Effector CD4-positive, alpha-beta T cell (primary cell): ENCODE measurements around the gene MATN4.

Experiments used
- DNase-seq: peaks from one replicate; pipeline ENCODE4 v3.0.0-alpha.2; 2020

MATN4 gene

DNA sequence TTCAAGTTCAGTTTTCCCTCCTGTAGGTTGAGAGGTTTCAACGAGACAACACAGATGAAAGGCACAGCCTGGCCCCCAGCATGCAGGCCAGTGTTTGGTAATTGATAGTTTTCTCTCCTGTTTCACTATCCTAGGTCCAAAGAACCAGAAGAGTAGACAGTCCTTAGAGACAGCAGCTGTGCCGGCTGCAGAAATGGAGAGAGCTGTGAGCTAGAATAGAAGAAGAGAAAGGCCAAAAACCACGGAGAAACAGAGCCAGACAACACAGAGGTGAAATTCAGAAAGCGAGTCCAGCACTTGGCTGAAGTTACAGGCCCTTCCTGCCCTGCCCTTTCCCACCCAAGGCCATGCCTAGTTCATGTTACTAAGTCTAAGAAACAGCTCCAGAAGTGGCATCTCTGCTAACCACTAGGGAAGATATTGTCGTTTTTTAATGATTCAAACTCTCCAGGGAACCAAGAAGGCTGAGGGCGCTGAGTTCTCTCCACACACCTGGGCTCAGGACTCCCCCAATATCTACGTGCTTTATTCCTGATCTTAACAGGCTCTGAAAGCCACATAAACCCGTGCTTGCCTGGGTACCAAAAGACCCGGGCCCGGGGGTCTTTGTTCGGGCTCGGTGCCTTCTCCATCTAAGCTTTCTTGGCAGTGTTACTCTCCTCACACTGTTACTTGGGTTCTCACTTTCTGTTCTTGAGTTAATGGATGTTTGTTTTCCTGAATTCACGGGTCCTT lies 18.0 kb downstream of the MATN4 start:
- no peak for DNase-seq

DNA sequence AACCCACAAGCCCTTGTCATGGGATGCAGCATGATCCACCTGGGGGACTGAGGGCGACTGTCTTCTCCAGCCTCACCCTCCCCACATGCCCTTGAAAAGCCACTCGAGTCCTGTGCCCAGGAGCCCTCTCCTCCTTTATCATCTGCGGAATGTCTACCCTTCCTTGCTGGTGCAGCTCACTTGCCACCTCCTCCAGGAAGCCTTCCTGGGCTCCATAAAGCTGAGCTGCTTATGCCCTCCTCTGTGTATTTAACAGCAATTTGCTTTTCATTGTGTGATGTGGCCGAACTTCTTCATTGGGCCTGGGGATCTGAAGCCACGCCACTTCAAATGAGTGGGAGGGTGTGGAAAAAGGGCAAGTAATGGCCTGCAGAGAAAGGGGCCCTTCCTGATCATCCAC lies 19.2 kb downstream of the MATN4 start:
- no peak for DNase-seq

DNA sequence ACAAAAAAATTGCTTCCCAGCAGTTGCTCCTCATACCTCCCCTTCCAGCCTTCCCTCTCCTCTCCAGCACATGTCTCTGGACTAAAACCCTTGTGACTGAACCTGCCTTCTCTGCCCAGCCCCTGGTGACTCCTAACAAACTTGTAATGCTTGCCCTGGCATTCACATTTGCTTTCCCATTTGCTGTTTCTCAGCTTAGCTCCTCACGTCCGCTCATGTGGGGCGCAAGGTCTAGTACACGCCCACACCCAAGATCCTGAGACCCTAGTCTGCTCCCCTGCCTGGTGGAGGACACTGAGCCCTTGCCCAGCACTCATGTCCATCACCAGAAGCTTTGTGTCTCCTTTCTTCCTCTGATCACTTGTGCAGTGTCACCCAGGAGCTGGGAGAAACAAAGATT lies 19.7 kb downstream of the MATN4 start:
- no peak for DNase-seq

DNA sequence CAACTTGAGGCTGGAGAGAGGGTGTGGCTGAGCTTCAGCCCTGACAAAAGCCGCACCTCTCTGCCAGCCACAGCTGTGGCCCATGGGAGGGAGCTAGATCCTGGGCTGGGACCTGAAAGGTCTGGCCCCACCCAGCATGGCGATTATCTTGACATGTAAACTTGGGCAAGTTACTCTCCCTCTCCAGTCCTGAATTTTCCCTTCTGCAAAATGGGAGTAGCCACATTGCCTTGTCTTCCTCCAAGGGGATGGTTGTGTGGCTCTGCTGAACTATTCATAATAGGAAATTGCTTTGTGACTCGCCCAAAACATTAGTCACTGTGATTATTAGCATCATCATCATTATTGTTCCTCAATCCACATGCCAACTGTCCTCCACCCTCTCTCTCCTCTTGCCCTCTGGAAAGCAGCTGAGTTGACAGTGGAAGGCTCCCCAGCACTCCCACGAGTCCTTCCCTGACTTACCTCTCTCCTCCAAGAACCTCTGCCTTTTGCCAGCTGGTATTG lies 24.5 kb downstream of the MATN4 start:
- no peak for DNase-seq

DNA sequence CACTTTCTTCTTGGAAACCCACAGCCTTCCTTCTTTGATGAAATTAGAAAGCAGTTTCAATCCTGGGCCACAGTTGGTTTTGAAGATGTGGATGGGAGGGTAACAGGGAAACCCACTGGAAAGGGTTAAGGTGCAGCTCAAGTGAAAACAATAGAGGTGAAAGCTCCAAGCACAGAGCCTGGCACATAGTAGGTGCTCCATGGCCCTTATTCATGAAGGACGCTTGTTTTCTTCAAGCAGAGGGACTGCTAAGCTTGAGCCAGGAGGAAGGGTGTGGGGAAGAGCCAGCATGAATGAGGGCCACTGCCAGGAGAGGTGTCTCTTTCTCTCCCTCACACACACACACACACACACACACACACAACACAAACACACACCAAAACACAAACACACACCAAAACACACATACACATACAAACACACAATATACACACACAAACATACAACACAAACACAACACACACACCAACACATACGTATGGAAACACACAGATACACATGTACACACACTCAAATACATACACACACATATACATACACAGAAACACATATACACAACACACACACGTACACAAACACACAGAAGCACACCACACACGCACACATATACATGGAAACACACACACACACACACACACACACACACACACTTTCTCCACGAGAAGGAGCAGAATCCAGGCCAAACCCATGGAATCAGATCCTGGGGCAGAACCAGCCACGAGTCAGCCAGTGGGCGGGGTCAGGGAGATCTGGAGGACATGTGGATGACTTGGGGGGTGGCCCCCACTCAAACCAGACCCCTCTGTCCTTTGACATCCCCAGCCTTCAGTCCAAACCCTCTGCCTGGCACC lies 25.2 kb downstream of the MATN4 start:
- no peak for DNase-seq

DNA sequence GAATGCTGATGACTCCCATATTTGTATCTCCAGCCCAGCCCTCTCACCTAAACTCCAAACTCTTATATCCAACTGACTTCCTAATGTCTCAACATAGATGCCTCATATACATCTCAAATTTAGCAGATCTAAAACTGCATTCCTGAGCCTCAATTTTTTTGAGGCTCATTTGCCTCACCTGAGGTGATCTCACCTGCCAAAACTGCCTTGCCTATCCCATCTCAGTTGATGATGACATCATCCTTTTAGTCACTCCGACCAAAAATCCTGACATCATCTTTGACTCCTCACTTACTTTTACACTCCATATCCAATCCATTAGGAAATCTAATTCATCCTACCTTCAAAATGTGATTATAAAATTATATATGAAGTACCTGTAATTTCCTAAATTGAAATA lies 28.1 kb downstream of the MATN4 start:
- DNase-seq: no peak

DNA sequence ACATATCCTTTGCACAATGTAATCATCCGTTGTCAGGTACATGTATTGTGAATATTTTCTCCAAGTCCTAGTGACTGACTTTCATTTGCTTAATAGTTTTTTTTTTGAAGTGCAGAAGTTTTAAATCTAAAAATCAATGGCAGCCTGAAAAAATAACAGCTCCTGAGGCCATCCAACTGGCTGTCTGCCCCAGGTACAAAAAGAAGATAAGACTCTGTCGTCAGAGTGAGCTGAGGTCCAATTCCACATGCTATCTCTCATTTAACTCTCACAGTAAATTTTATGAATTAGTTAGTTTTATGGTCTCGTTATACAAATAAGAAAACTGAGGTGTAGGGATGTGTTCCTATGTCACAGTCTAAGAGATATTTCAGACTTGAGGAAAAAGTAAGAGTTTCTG lies 32.8 kb downstream of the MATN4 start:
- DNase-seq: no peak

DNA sequence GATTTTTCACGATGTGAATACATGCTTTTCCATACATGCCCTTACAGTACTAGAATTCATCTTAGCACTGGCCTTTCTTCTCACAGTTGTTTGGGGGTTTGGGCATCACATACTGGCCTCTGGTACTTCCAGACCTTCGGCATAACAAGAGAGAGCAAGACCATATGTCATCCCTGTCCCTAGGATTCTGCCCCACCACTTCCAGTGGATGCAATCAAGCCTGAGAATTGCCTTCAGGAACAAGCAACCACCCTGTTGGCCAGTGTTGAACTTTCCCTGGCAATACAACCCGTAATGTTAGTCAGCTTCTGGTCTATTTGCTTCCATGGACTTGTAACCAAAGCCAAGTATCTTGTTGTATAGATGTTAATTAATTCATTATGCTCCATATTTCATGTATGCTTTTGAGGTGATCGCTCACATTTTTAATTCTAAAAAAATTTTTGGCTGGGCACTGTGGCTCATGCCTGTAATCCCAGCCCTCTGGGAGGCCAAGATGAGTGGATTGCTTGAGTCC lies 38.3 kb downstream of the MATN4 start:
- no peak for DNase-seq

DNA sequence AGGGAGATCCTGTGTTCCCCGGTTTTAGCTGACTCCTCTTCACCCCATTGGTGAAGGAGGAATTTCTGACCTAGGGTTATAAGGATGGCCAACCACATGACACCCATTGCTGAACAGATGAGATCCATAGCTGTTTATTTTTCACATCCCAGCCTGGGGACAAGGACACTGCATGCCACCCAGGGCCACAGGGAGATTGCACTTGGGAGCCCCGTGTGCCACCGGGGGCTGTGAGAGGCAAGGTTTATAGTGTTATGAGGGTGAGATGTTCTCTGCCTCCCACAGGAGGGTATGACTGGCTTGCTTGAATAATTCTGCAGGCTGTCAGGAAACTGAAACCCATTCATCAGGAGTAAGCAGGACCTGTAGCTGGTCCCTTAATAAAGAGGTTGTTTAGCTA lies 39.0 kb downstream of the MATN4 start:
- DNase-seq: no peak

DNA sequence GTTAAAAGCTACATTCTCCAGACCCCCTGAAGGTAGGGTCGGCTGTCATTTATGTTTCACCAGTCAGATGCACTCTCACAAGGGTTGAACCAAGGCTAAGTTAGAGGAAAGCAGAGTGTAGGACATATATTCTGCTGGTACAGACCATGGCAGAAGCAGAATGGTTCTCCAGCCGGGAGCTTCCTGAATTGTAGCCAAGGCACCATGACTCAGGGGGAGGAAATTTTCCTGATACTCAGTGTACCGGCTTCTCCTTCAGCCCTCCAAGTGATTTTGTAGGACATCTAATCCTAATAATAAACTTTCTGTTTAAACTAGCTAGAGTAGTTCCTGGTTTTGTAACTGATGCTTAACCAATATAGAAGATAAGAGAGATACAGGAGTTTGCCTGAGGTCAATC lies 39.6 kb downstream of the MATN4 start:
- DNase-seq: no peak

DNA sequence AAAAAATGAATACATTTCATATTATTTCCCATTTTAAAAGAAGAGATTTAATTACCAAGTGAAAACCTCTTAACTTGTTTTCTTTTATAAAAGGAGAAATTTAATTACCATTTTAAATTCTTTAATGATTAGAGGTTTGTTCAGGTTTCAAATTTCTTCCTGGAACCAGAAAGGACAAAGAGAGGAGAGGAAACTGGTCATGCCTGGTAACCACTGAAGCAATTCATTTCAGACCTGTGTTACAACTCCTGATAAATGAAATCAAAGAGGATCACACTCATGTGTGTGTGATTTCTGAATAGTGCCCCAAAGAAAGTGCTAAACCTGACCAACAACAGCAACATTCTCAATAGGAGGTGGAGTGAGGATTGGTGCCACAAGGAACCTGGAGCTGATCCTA lies 41.1 kb downstream of the MATN4 start:
- DNase-seq: no peak

DNA sequence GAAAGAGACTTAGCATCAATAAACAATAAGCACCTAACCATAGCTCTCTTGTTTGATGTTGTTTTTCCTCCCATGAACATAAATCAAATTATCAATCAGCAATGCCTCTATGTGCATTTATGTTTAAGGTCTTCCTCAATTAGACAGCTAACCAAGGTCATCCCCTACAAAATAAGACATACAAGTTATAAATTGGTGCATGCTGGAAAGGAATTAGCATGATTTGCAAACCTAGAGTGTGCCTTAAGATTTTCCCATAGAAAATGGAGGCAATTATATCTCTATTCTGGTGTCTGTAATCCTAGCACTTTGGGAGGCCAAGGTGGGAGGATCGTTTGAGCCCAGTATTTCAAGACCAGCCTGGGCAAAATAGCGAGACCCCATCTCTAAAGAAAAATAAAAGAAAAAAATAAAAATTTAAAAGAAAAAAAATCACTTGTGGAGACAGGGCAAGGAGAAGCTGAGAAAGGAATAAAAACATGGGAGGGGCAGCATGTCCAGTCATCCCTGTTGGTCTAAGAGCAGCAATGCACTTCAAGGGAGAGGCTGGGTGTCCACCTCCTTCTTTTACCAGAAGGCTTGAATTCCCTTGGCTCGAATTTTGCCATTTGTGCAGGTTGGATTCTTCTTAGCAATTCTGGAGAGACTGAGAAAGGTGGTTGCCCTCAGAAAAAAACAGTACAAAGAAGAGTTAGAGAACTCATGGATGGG lies 44.4 kb downstream of the MATN4 start:
- DNase-seq: no peak

DNA sequence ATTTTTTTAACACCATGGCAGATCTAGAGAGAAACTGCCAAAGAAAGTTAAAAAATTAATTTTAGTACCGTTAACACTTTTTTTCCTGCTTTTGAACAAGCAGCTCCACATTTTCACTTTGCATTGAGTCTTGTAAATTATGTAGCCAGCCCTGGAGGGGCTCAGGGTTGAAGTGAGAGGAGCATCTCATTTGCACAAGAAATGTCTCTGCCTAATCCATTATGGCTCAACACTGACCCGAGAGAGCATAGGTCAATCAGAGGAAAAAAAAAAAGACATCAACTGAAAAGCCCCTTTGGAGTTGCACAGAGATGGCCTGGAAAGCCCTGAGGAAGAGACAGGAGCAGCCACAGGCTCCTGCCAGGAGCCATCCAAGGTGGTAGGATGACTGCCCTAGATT lies 49.4 kb downstream of the MATN4 start:
- DNase-seq: no peak

DNA sequence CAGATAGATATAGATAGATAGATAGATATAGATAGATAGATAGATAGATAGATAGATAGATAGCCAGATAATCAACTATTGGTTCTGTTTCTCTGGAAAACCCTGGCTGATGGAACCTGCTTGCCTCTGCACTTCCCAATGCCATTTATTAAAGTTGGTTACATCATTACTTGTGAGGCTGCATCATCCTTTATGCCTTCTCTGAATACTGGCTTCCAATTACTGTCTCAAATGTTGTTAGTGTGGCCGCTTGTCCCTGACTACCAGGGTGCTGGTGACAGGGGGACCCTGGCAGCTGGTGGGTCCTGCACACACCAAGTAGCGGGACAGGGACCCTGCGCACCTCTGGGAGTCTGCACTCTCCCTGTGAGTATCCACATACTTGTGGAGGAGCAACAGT lies 49.8 kb downstream of the MATN4 start:
- DNase-seq: no peak

DNA sequence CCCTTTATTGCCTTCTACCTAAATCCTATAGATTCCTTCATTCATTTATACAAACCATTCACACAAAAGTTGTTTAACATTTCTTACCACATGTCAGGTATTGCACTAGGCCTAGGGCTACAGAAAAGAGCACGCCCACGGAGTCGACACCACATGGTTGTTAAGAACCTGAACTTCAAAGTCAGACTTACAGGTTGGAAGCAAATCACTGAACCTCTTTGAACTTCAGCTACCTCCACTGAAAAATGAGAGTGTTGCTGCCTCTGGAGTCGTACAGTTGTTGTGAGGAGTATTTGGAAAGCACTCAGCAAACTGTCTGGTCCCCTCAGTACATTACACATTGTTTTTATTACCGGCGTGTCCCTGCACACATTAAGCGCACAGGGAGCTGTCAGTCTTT lies 50.4 kb downstream of the MATN4 start:
- no peak for DNase-seq

DNA sequence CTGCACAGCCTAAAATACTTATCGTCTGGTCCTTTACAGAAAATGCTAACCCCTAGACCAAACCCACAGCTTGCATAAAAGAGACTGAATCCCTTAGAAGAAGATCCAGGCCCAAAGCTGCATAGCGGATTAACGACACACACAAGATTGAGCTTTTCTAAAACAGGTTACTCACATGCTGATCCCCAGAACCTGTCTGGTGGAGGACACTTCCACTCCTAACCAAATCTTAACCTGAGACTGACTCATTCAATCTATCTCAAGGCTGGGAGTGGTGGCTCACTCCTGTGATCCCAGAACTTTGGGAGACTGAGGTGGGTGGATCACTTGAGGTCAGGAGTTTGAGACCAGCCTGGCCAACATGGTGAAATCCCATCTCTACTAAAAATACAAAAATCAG lies 50.9 kb downstream of the MATN4 start:
- DNase-seq: no peak

DNA sequence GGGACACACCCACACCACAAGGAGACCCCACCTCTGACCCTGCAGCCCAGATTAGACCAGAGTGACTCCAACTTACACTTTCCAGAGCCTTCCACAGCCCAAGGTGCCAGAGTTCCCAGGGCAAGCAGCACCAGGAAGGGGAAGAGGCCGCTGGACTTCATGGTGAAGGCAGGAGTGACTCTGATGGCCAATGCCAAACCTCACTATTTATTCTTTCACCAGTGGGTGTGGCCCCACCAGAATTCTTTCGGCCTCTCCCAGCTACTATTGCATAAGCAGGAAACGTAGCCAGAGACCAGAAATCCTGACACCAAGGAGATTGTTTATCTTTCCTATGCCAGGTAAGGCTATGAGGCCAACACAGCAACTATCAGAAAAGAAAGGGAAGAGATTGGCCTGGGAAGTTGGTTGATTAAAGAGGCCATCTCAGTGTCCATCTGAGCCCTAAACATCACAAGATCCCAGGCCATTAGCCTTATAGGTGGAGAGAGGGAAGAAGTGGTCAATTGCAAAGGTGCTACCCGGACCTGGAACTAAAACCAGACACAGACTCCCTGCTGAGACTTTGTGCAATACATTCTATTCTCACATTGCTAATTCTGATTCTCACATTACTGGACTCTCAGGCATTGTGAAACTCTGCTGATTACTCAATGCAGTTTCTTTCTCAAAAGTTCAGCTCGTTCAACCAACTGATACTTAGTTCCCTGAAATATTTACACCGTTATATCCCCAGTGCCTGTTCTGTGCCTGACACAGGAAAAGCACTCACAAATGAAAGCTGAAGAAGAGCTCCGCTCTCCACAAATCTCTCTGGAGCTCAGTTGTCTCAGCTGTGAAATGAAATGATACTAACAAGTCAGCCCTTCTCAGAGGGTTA lies 53.5 kb downstream of the MATN4 start, which contains the start of gene SLPI:
Gene SLPI (minus strand): TSS at position 182 of the 880 bp plus-strand sequence. CDS start 21 bp downstream, at position 161.
- no peak for DNase-seq

DNA sequence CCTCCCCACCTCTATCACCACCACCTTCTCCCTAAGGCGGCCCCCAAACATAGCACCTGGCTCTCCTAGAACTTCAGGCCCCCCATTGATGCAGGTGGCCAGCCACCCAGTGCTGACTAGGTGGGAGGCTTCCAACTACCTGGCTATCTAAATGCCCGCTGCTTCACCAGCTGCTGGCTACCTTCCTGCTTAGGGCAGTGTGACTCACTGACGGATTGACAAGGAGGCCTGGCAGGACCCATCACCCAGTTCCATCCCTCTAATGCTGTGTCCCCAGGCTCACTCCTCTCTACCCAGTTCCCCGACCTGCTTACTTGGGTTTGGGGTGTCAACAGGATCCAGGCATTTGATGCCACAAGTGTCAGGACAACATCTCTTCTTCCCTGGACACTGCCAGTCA lies 54.8 kb downstream of the MATN4 start:
- no peak for DNase-seq

DNA sequence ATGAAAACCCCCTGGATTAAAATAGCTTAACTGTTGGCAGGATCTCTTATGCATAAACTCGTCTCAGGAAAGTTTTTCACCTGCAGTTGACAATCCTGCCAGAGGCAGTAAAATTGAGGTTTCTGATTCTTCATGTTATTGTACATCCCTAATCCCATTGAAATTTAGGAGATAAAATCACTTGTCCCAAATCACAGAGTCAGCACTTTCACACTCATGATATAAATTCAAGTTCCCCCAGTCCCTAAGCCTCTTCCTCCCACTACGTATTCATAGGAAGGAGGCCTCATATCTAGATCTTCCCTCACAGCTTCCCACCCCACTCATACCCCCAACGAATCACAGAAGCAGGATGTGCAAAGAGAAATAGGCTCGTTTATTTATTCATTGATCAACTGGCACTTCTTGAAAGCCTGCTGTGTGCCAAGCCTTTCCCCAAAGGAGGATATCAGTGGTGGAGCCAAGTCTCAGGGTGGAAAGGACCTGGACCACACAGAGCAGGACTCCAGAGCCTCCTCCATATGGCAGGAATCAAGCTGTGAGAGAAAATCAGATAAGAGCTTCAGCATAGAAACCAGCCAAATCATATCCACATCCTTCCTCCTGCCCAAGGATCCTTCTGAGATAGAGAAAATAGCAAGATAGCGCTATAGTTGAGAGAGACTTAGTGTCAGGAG lies 56.1 kb downstream of the MATN4 start:
- DNase-seq: no peak

DNA sequence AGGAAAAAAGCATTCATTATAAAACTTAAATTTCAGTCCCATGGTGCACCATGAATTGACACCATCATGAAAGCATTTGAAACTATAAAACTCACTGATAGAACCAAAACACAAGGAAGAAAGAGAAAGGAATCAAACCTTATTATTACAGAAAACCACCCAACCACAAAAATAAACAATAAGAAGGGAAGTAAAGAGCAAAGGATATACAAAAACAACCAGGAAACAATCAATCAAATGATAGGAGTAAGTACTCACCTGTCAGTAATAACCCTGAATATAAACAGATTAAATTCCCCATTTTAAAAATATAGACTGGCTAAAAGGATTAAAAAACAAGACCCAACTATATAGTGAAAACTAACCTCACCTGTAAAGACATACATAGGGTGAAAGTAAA lies 59.5 kb downstream of the MATN4 start:
- DNase-seq: no peak

DNA sequence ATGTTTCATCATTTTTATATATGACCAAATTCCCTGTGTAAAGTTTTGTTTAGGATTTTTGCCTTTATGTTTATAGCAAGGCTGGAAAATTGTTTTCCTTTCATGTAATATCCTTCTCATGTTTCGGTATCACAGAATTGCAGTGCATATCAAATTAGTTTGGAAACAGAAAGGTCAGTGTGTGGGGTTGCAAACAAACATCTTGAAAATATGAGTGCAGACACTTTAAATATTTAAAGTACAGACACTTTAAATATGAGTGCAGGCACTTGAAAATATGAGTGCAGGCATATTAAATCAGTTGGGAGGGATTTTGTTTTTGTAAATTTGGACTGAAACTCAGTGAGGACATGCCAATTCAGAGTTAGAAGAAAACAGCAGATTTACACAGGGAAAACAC lies 60.2 kb downstream of the MATN4 start:
- no peak for DNase-seq

DNA sequence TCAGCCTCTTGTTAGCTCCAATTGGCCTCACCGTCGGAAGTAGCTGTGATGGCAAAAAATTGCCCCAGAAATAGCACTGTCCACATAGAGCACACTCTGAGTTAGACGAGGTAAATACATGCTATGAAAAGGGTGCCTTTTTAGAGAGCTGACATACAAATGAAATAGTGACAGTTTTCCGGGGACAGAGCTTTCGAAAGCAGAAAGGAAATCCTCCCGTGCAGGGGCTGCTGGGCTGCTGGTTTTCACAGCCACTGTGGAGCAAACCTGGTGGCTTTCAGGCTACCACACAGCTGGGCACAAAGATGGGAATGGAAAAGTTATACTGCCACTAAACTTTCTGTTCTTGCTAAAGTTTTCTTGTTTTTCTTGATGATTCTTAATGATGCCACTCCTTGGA lies 62.0 kb downstream of the MATN4 start:
- no peak for DNase-seq
